KOPT-K1 (cell line): ENCODE data around the gene TRAF3IP3.

Experiments used
- H3K27ac ChIP-seq: fragments of 200-600 bp; sonication (generic); 2 replicates; pipeline ENCODE4 v1.5.1; 2016; ENCODE audit warnings: antibody characterized with exemption, mild to moderate bottlenecking, low read depth, low read length; ENCODE audit not compliant: poor library complexity, severe bottlenecking
- H3K36me3 ChIP-seq: fragments of 200-600 bp; sonication (generic); 2 replicates; pipeline ENCODE4 v1.5.1; 2017; ENCODE audit warnings: antibody characterized with exemption, mild to moderate bottlenecking, low read length, moderate library complexity; ENCODE audit not compliant: insufficient read depth
- H3K9me3 ChIP-seq: fragments of 200-600 bp; sonication (generic); 2 replicates; pipeline ENCODE4 v1.5.1; 2017; ENCODE audit warnings: antibody characterized with exemption, low read length, mild to moderate bottlenecking; ENCODE audit not compliant: insufficient read depth, poor library complexity, severe bottlenecking

Gene TRAF3IP3

GRCh38 chr1:209749205-209749604 lies 6.6 kb upstream of the TRAF3IP3 start:
- no peaks in the 10 kb centered on the region for H3K36me3 ChIP-seq
- H3K27ac ChIP-seq: no peak overlapping the region
- H3K9me3 ChIP-seq: no peaks in the 10 kb centered on the region

GRCh38 chr1:209749670-209750323 lies 6.1 kb upstream of the TRAF3IP3 start:
- Histone ChIP-seq H3K27ac (no peak overlapping the region), H3K9me3 (no peaks in the 10 kb centered on the region), H3K36me3 (no peaks in the 10 kb centered on the region)

- no peaks in the 10 kb centered on the region for H3K36me3 ChIP-seq
- peak overlapping the region; percentile 48 for H3K27ac ChIP-seq
- H3K9me3 ChIP-seq: no peaks in the 10 kb centered on the region
Measured at GRCh38 chr1:209751627-209752231, 4.1 kb upstream of the TRAF3IP3 start.

- no peak overlapping the region for H3K27ac ChIP-seq
- peaks cover 8% of the 10 kb centered on the region; the same call in 1 of the 2 replicates for H3K36me3 ChIP-seq
- H3K9me3 ChIP-seq: no peaks in the 10 kb centered on the region
Measured at GRCh38 chr1:209752890-209753289, 3.0 kb upstream of the TRAF3IP3 start.

GRCh38 chr1:209755256-209755655 lies 597 bp upstream of the TRAF3IP3 start:
- H3K9me3 ChIP-seq: no peaks in the 10 kb centered on the region
- H3K27ac ChIP-seq: peak overlapping the region; percentile 100
- H3K36me3 ChIP-seq: peaks cover 31% of the 10 kb centered on the region

- Histone ChIP-seq H3K36me3 (peaks cover 47% of the 10 kb centered on the region), H3K27ac (peak overlapping the region; percentile 100), H3K9me3 (no peaks in the 10 kb centered on the region)
Measured at GRCh38 chr1:209756615-209757445, 977 bp downstream of the TRAF3IP3 start.

- Histone ChIP-seq H3K36me3 (peaks cover 63% of the 10 kb centered on the region), H3K9me3 (no peaks in the 10 kb centered on the region), H3K27ac (peak overlapping the region; percentile 100)
Measured at GRCh38 chr1:209758400-209758799, 2.5 kb downstream of the TRAF3IP3 start.

GRCh38 chr1:209759829-209760359 lies 4.0 kb downstream of the TRAF3IP3 start:
- no peaks in the 10 kb centered on the region for H3K9me3 ChIP-seq
- H3K27ac ChIP-seq: no peak overlapping the region
- peaks cover 78% of the 10 kb centered on the region for H3K36me3 ChIP-seq

- Histone ChIP-seq H3K27ac (no peak overlapping the region), H3K9me3 (no peaks in the 10 kb centered on the region), H3K36me3 (peaks cover 90% of the 10 kb centered on the region)
Measured at GRCh38 chr1:209761011-209761635, 5.3 kb downstream of the TRAF3IP3 start.

GRCh38 chr1:209766051-209766450 lies 10.2 kb downstream of the TRAF3IP3 start:
- no peaks in the 10 kb centered on the region for H3K9me3 ChIP-seq
- H3K36me3 ChIP-seq: peaks cover 66% of the 10 kb centered on the region
- H3K27ac ChIP-seq: no peak overlapping the region

GRCh38 chr1:209767096-209767495 lies 11.2 kb downstream of the TRAF3IP3 start:
- peak overlapping the region; percentile 88 for H3K27ac ChIP-seq
- peaks cover 56% of the 10 kb centered on the region for H3K36me3 ChIP-seq
- no peaks in the 10 kb centered on the region for H3K9me3 ChIP-seq

GRCh38 chr1:209767706-209768105 lies 11.9 kb downstream of the TRAF3IP3 start:
- H3K9me3 ChIP-seq: no peaks in the 10 kb centered on the region
- H3K36me3 ChIP-seq: peaks cover 56% of the 10 kb centered on the region
- peak overlapping the region; percentile 88 for H3K27ac ChIP-seq

- no peaks in the 10 kb centered on the region for H3K9me3 ChIP-seq
- peaks cover 56% of the 10 kb centered on the region for H3K36me3 ChIP-seq
- H3K27ac ChIP-seq: peak overlapping the region; percentile 88
Measured at GRCh38 chr1:209768354-209768774, 12.5 kb downstream of the TRAF3IP3 start.

GRCh38 chr1:209769171-209769904 lies 13.5 kb downstream of the TRAF3IP3 start:
- peaks cover 56% of the 10 kb centered on the region for H3K36me3 ChIP-seq
- H3K27ac ChIP-seq: peak overlapping the region; percentile 88
- H3K9me3 ChIP-seq: no peaks in the 10 kb centered on the region
